ENCODE data around the gene PLCE1.

Gene PLCE1

GRCh38 chr10:93973748-93974445 lies 19.8 kb upstream of the PLCE1 start:
- no peak for DNase-seq (ENCODE audit: low read depth, low spot score)
- H3K9me3 ChIP-seq (ENCODE audit: insufficient read depth, low read length) = no peaks in the 10 kb centered on the region; the same call in 1 of the 2 replicates
- no peaks in the 10 kb centered on the region for H3K27me3 ChIP-seq (ENCODE audit: insufficient read depth, insufficient read length)
- no peaks in the 10 kb centered on the region for H3K36me3 ChIP-seq (ENCODE audit: insufficient read depth, insufficient read length, low read length)
- no peak overlapping the region for H3K4me3 ChIP-seq (ENCODE audit: insufficient read length, low read depth)
- no peak overlapping the region for H3K9ac ChIP-seq (ENCODE audit: insufficient read length, low read depth)
- TF ChIP-seq YY1 (IDR thresholded peaks at IDR 0.05; ENCODE audit: insufficient read depth, insufficient read length) (no peak), ZNF274 (IDR thresholded peaks at IDR 0.05; ENCODE audit: low read depth, low read length) (no peak), SUZ12 (IDR thresholded peaks at IDR 0.05; ENCODE audit: extremely low read depth, insufficient read depth, insufficient read length) (no peak)
- H3K4me1 ChIP-seq (ENCODE audit: insufficient read depth, insufficient read length) = no peaks in the 10 kb centered on the region

DNA sequence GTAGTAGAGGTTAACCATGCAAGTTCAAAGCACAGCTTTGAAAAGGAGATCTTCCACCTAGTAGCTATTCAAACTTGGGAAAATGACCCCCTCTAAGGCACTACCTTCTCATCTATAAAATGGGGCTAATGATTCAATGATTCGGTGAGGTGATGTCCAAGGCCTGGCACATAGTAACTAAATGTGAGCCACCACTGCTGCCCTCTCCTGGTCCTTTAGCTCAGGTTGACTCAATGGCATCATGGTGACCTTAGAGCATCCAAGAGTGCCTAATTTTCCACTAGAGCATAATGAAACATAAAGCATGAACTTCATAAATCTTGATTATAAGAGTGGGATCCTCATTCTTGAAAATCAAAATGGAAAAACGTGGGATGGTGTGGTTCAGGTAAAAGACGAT lies 16.3 kb upstream of the PLCE1 start:
- H3K4me1 ChIP-seq (ENCODE audit: insufficient read depth, insufficient read length) = no peaks in the 10 kb centered on the region
- DNase-seq (ENCODE audit: low read depth, low spot score) = no peak
- no peaks in the 10 kb centered on the region for H3K27me3 ChIP-seq (ENCODE audit: insufficient read depth, insufficient read length)
- no peaks in the 10 kb centered on the region for H3K9me3 ChIP-seq (ENCODE audit: insufficient read depth, low read length)
- no peak overlapping the region for H3K9ac ChIP-seq (ENCODE audit: insufficient read length, low read depth)
- no peaks in the 10 kb centered on the region for H3K36me3 ChIP-seq (ENCODE audit: insufficient read depth, insufficient read length, low read length)
- TF ChIP-seq SUZ12 (IDR thresholded peaks at IDR 0.05; ENCODE audit: extremely low read depth, insufficient read depth, insufficient read length) (no peak), YY1 (IDR thresholded peaks at IDR 0.05; ENCODE audit: insufficient read depth, insufficient read length) (no peak), ZNF274 (IDR thresholded peaks at IDR 0.05; ENCODE audit: low read depth, low read length) (no peak)
- no peak overlapping the region for H3K4me3 ChIP-seq (ENCODE audit: insufficient read length, low read depth)

DNA sequence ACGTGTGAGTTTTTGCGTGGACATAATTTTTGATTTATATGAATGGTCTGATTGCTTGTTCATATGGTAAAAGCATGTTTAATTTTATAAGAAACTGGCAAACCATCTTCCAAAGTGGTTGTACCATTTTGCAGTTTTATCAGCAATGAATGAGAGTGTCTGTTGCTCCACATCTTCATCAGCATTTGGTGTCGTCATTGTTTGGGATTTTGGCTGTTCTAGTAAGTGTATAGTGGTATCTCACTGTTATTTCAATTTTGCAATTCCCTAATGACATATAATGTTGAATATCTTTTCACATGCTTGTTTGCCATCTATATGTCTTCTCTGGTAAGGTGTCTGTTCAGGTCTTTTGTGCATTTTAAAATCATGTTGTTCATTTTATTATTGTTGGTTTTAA lies 13.2 kb upstream of the PLCE1 start:
- H3K9me3 ChIP-seq (ENCODE audit: insufficient read depth, low read length) = no peaks in the 10 kb centered on the region
- no peaks in the 10 kb centered on the region for H3K27me3 ChIP-seq (ENCODE audit: insufficient read depth, insufficient read length)
- H3K4me1 ChIP-seq (ENCODE audit: insufficient read depth, insufficient read length) = no peaks in the 10 kb centered on the region
- no peak for TF ChIP-seq ZNF274 (IDR thresholded peaks at IDR 0.05; ENCODE audit: low read depth, low read length)
- no peak for TF ChIP-seq SUZ12 (IDR thresholded peaks at IDR 0.05; ENCODE audit: extremely low read depth, insufficient read depth, insufficient read length)
- no peak for TF ChIP-seq YY1 (IDR thresholded peaks at IDR 0.05; ENCODE audit: insufficient read depth, insufficient read length)
- no peaks in the 10 kb centered on the region for H3K36me3 ChIP-seq (ENCODE audit: insufficient read depth, insufficient read length, low read length)
- H3K9ac ChIP-seq (ENCODE audit: insufficient read length, low read depth) = no peak overlapping the region
- no peak overlapping the region for H3K4me3 ChIP-seq (ENCODE audit: insufficient read length, low read depth)
- DNase-seq (ENCODE audit: low read depth, low spot score) = no peak

DNA sequence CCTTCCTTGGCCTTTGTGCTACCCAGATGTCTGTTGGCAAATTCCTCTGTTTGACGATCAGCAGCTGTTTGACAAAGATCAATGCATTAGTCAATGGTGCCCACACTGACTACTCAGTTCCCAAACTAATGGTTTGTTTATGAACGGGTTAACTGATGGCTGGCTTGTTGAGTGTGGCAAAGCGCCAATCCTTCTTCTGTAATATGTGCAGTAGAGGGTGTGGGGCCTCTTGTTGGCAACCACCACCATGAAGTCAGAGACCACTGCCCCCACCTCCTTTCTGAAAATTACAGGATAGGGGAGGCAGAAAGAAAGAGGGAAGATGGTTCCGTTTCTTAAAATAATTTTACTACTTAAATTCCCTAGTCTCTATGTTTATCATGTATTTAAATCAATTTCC lies 2.6 kb upstream of the PLCE1 start:
- H3K9ac ChIP-seq (ENCODE audit: insufficient read length, low read depth) = no peak overlapping the region

DNA sequence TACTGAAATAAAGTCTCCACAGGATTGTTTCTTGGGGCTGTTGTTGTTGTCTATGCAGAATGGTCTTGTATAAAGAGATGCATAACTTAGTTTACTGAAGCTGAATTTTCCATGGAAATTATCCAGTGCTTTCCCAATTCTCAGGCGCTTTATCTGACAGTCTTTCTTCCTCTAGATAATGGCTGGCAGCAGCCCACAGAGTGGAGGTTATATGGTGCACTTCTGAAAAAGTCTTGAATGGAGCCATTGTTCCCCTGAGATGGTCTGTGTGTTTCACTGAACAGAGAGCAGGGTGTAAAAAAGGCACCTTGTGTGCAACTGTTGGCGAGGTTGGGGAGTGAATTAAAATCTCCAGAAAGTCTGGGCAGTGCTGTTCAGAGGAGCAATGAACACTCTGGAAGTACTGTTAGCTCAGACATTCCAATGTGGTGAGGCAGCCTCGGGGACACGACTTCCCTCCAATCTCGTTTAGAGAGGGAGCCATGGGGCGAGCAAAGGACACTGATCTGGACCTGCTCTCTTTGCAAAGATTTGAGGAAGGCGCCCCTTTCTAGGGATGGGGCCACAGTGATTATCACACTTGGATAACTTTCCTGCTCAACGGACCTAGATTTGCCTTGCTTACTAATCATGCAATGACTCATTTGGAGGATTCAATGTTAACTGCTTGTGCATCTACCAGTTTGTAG lies 2.0 kb upstream of the PLCE1 start:
- Histone ChIP-seq H3K4me1 (ENCODE audit: insufficient read depth, insufficient read length) (peaks cover 4% of the 10 kb centered on the region), H3K27me3 (ENCODE audit: insufficient read depth, insufficient read length) (peaks cover 28% of the 10 kb centered on the region), H3K9ac (ENCODE audit: insufficient read length, low read depth) (no peak overlapping the region), H3K4me3 (ENCODE audit: insufficient read length, low read depth) (no peak overlapping the region), H3K9me3 (ENCODE audit: insufficient read depth, low read length) (no peaks in the 10 kb centered on the region), H3K36me3 (ENCODE audit: insufficient read depth, insufficient read length, low read length) (no peaks in the 10 kb centered on the region)
- peak; percentile 56 for DNase-seq (ENCODE audit: low read depth, low spot score)
- TF ChIP-seq YY1 (IDR thresholded peaks at IDR 0.05; ENCODE audit: insufficient read depth, insufficient read length) (no peak), ZNF274 (IDR thresholded peaks at IDR 0.05; ENCODE audit: low read depth, low read length) (no peak), SUZ12 (IDR thresholded peaks at IDR 0.05; ENCODE audit: extremely low read depth, insufficient read depth, insufficient read length) (no peak)

More for the DNA sequence above, 2.6 kb upstream of the PLCE1 start:
- H3K4me3 ChIP-seq (ENCODE audit: insufficient read length, low read depth) = no peak overlapping the region
- H3K9me3 ChIP-seq (ENCODE audit: insufficient read depth, low read length) = no peaks in the 10 kb centered on the region
- H3K4me1 ChIP-seq (ENCODE audit: insufficient read depth, insufficient read length) = peaks cover 4% of the 10 kb centered on the region
- TF ChIP-seq YY1 (IDR thresholded peaks at IDR 0.05; ENCODE audit: insufficient read depth, insufficient read length) = no peak
- H3K27me3 ChIP-seq (ENCODE audit: insufficient read depth, insufficient read length) = peaks cover 23% of the 10 kb centered on the region
- no peaks in the 10 kb centered on the region for H3K36me3 ChIP-seq (ENCODE audit: insufficient read depth, insufficient read length, low read length)
- DNase-seq (ENCODE audit: low read depth, low spot score) = no peak

GRCh38 chr10:93992400-93993030 lies 1.2 kb upstream of the PLCE1 start:
- Histone ChIP-seq H3K4me1 (ENCODE audit: insufficient read depth, insufficient read length) (peaks cover 4% of the 10 kb centered on the region), H3K9ac (ENCODE audit: insufficient read length, low read depth) (no peak overlapping the region), H3K36me3 (ENCODE audit: insufficient read depth, insufficient read length, low read length) (no peaks in the 10 kb centered on the region), H3K27me3 (ENCODE audit: insufficient read depth, insufficient read length) (peaks cover 28% of the 10 kb centered on the region), H3K4me3 (ENCODE audit: insufficient read length, low read depth) (no peak overlapping the region), H3K9me3 (ENCODE audit: insufficient read depth, low read length) (no peaks in the 10 kb centered on the region)
- no peak for DNase-seq (ENCODE audit: low read depth, low spot score)
- TF ChIP-seq ZNF274 (IDR thresholded peaks at IDR 0.05; ENCODE audit: low read depth, low read length) (no peak), SUZ12 (IDR thresholded peaks at IDR 0.05; ENCODE audit: extremely low read depth, insufficient read depth, insufficient read length) (no peak)

- H3K9ac ChIP-seq (ENCODE audit: insufficient read length, low read depth) = peak overlapping the region; percentile 64
- no peak for TF ChIP-seq SUZ12 (IDR thresholded peaks at IDR 0.05; ENCODE audit: extremely low read depth, insufficient read depth, insufficient read length)
- no peak for TF ChIP-seq ZNF274 (IDR thresholded peaks at IDR 0.05; ENCODE audit: low read depth, low read length)
- no peak for TF ChIP-seq YY1 (IDR thresholded peaks at IDR 0.05; ENCODE audit: insufficient read depth, insufficient read length)
- no peak for DNase-seq (ENCODE audit: low read depth, low spot score)
- no peaks in the 10 kb centered on the region for H3K9me3 ChIP-seq (ENCODE audit: insufficient read depth, low read length)
- H3K4me1 ChIP-seq (ENCODE audit: insufficient read depth, insufficient read length) = peaks cover 4% of the 10 kb centered on the region
- H3K36me3 ChIP-seq (ENCODE audit: insufficient read depth, insufficient read length, low read length) = no peaks in the 10 kb centered on the region
- peaks cover 28% of the 10 kb centered on the region for H3K27me3 ChIP-seq (ENCODE audit: insufficient read depth, insufficient read length)
- H3K4me3 ChIP-seq (ENCODE audit: insufficient read length, low read depth) = peak overlapping the region; percentile 63
Measured at GRCh38 chr10:93993414-93993781, 333 bp upstream of the PLCE1 start.

Measured in NT2/D1 (cell line).